HepG2 (cell line): ENCODE measurements around the gene TSC22D2. TPM values are rescaled to one million over a fixed set of nuclear protein-coding genes. Genes with fewer than 3 reads are reported as not detected.

Experiments used
- ATAC-seq: fragments of 200-7000 bp; cut with Tn5 transposase; 3 replicates; pipeline ENCODE4 v1.9.1; 2020; ENCODE audit warnings: mild to moderate bottlenecking, moderate library complexity
- BruUV-seq: library from RNA; stranded (reverse); fragments of 400-500 nt; replicated peaks from 2 replicates; lab custom pipeline; 2021; lab: Mats Ljungman, UMichigan
- CTCF ChIA-PET: fragments of 300-600 bp; formaldehyde crosslinking; extraction: SDS; loops from one replicate; lab custom pipeline; 2021; ENCODE audit warnings: low total read pairs, inconsistent platforms, low intra/inter-chr PET ratio; lab: Yijun Ruan, JAX
- POLR2A ChIA-PET: fragments of 350-600 bp; sonication (Branson Sonifier 250); formaldehyde crosslinking; loops from one replicate; lab custom pipeline; 2020; ENCODE audit warnings: antibody characterized with exemption, inconsistent platforms; lab: Yijun Ruan, JAX
- DNase-seq: peaks from one replicate; pipeline ENCODE4 v3.0.0-alpha.2; 2015; ENCODE audit warnings: low spot score
- FAIRE-seq: peaks from 3 replicates; lab custom pipeline; 2011; peaks lifted over from hg19 to GRCh38; lab: Jason Lieb, UNC
- H2AFZ ChIP-seq: one replicate; pipeline ENCODE4 v1.6.1; 2011; ENCODE audit warnings: low read length, inconsistent platforms
- H3K27ac ChIP-seq: fragments of 300-600 bp; 3 replicates; pipeline ENCODE4 v1.8.0; 2011; ENCODE audit warnings: mixed run types, mild to moderate bottlenecking, mixed read lengths, low read length, inconsistent platforms; ENCODE audit not compliant: insufficient read depth; ENCODE audit errors: extremely low read length
- H3K27me3 ChIP-seq, 2 experiments: fragments of 200-600 bp in 1 of 2; 2 replicates in 1 of 2; 3 replicates in 1 of 2; pipeline versions ENCODE4 v1.6.0 to v1.8.0; 2011; ENCODE audit warnings: low read length in 2 of 2, mild to moderate bottlenecking in 2 of 2, moderate library complexity in 2 of 2, inconsistent platforms in 1 of 2; ENCODE audit not compliant: insufficient read depth in 2 of 2, control insufficient read depth in 1 of 2
- H3K36me3 ChIP-seq, 2 experiments: fragments of 200-600 bp in 1 of 2; replicated peaks in 1 of 2; 2 replicates in 1 of 2; 3 replicates in 1 of 2; pipeline versions ENCODE4 v1.5.1 to v1.8.0; 2011; ENCODE audit warnings: low read length in 2 of 2, inconsistent platforms in 1 of 2; ENCODE audit not compliant: insufficient read depth in 2 of 2, control insufficient read depth in 1 of 2
- H3K4me1 ChIP-seq: 2 replicates; pipeline ENCODE4 v1.5.1; 2012; ENCODE audit warnings: low read length, inconsistent platforms; ENCODE audit not compliant: insufficient read depth
- H3K4me2 ChIP-seq: 2 replicates; pipeline ENCODE4 v1.6.0; 2011; ENCODE audit warnings: low read depth, low read length, inconsistent platforms
- H3K4me3 ChIP-seq, 3 experiments: fragments of 200-600 bp in 1 of 3; sonication (generic), shearing (Covaris generic) in 1 of 3; replicated peaks in 1 of 3; 2 replicates each; pipeline ENCODE4 v1.5.1; 2011 to 2016; ENCODE audit warnings: low read length in 3 of 3, inconsistent platforms in 2 of 3, low read depth in 2 of 3, mild to moderate bottlenecking in 2 of 3, control low read depth in 1 of 3, mixed read lengths in 1 of 3; ENCODE audit not compliant: insufficient read depth in 1 of 3
- H3K79me2 ChIP-seq: one replicate; pipeline ENCODE4 v1.6.1; 2011; ENCODE audit warnings: low read length, inconsistent platforms; ENCODE audit not compliant: insufficient read depth
- H3K9ac ChIP-seq: 2 replicates; pipeline ENCODE4 v1.6.0; 2011; ENCODE audit warnings: mild to moderate bottlenecking, low read depth, low read length, inconsistent platforms; ENCODE audit not compliant: insufficient read depth
- H3K9me3 ChIP-seq: 2 replicates; pipeline ENCODE4 v1.5.1; 2012; ENCODE audit warnings: mild to moderate bottlenecking, low read length
- H4K20me1 ChIP-seq: 2 replicates; pipeline ENCODE4 v1.6.0; 2011; ENCODE audit warnings: inconsistent platforms, mild to moderate bottlenecking, low read length, moderate library complexity; ENCODE audit not compliant: insufficient read depth
- ISL2 ChIP-seq: sonication (generic); formaldehyde crosslinking; IDR thresholded peaks from 2 replicates; pipeline ENCODE4 v1.5.0; 2020; ENCODE audit warnings: missing genetic modification reagents
- PHF20 ChIP-seq: sonication (generic); formaldehyde crosslinking; IDR thresholded peaks from 2 replicates; pipeline ENCODE4 v1.5.0; 2020; ENCODE audit warnings: mild to moderate bottlenecking, missing genetic modification reagents
- SOX5 ChIP-seq: IDR thresholded peaks from 2 replicates; pipeline ENCODE4 v1.6.1; 2016; ENCODE audit warnings: borderline replicate concordance
- TBX2 ChIP-seq: sonication (generic); formaldehyde crosslinking; IDR thresholded peaks from 2 replicates; pipeline ENCODE4 v1.5.0; 2020; ENCODE audit warnings: missing genetic modification reagents, mild to moderate bottlenecking, borderline replicate concordance
- ZNF660 ChIP-seq: sonication (generic); formaldehyde crosslinking; IDR thresholded peaks from 2 replicates; pipeline ENCODE4 v1.5.1; 2020; ENCODE audit warnings: mild to moderate bottlenecking, low read depth, missing genetic modification reagents, borderline replicate concordance
- in situ Hi-C: cut with HindIII; loops from 2 replicates; pipeline ENCODE4 v1.10.0; 2017; ENCODE audit warnings: low pct_unique_long_range_greater_than_20kb; ENCODE audit not compliant: extremely low pct_ligation_motif_present
- intact Hi-C: fragments of 100-400 bp; cut with micrococcal nuclease; formaldehyde crosslinking; loops from one replicate; pipeline ENCODE4 v1.10.0; 2022; ENCODE audit not compliant: unreplicated experiment
- polyA plus RNA-seq, 8 experiments: library from polyadenylated mRNA; depleted of rRNA in 3 of 8; stranded (reverse) in 7 of 8; unstranded in 1 of 8; fragments of >200 nt; fragmentation: Illumina TruSeq in 4 of 8; extraction: Trizol in 4 of 8; gene quantifications; 2 replicates each; pipeline versions ENCODE4 v1.2.1 to v1.2.3, GENCODE V29; 2011 to 2016; ENCODE audit warnings: low read depth in 4 of 8, missing spikeins in 1 of 8, mixed read lengths in 1 of 8; ENCODE audit not compliant: insufficient read depth in 1 of 8
- total RNA-seq, 5 experiments: library from RNA; depleted of rRNA; stranded (reverse); fragments of >200 nt; fragmentation: Illumina TruSeq; extraction: Trizol; gene quantifications; 2 replicates each; pipeline ENCODE4 v1.2.3, GENCODE V29; 2016; ENCODE audit warnings: low read depth in 1 of 5
- TF ChIP-seq, protein P1 (sequence below): sonication (generic); formaldehyde crosslinking; IDR thresholded peaks from 2 replicates; pipeline ENCODE4 v1.8.0; 2022; ENCODE audit warnings: mild to moderate bottlenecking, missing genetic modification reagents, moderate library complexity
- TF ChIP-seq, protein P2 (sequence below): sonication (generic); formaldehyde crosslinking; IDR thresholded peaks from 2 replicates; pipeline ENCODE4 v1.4.0; 2020; ENCODE audit warnings: missing genetic modification reagents, borderline replicate concordance
- TF ChIP-seq, protein P3 (sequence below), 2 experiments: sonication (generic) in 1 of 2; formaldehyde crosslinking in 1 of 2; IDR thresholded peaks; 2 replicates each; pipeline versions ENCODE4 v1.6.1 to v1.9.0; 2014 to 2022; ENCODE audit warnings: antibody characterized with exemption in 1 of 2, borderline replicate concordance in 1 of 2, inconsistent platforms in 1 of 2, low read depth in 1 of 2, missing genetic modification reagents in 1 of 2
- TF ChIP-seq, protein P4 (sequence below): sonication (generic); formaldehyde crosslinking; IDR thresholded peaks from 2 replicates; pipeline ENCODE4 v1.4.0; 2020; ENCODE audit warnings: missing genetic modification reagents

Gene TSC22D2
- total and polyA plus RNA-seq, 2 of the 13 experiments (the other 11 are each of a cell fraction or from before 2014, with no cell fraction given) = 4.6 to 8.2 TPM

DNA sequence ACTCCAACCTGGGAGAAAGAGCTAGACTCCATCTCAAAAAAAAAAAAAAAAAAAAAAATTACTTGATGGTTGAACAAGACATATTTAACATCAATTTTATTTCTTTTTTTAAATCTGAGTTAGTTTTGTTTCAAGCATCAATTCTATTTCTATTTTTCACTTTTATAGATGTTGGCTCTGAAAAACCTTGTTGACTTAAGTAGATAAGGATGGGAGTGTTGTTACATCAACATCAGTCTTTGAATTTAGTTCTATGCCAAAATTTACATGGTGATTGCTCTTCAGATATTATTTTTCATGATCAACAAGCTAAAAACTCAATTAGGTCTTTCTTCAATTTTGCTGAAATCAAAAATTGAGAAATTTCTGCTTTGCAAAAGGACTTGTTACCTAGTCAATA lies 71.3 kb downstream of the TSC22D2 start (continued):
- TF ChIP-seq, protein P1, sequence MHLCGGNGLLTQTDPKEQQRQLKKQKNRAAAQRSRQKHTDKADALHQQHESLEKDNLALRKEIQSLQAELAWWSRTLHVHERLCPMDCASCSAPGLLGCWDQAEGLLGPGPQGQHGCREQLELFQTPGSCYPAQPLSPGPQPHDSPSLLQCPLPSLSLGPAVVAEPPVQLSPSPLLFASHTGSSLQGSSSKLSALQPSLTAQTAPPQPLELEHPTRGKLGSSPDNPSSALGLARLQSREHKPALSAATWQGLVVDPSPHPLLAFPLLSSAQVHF = no peak

DNA sequence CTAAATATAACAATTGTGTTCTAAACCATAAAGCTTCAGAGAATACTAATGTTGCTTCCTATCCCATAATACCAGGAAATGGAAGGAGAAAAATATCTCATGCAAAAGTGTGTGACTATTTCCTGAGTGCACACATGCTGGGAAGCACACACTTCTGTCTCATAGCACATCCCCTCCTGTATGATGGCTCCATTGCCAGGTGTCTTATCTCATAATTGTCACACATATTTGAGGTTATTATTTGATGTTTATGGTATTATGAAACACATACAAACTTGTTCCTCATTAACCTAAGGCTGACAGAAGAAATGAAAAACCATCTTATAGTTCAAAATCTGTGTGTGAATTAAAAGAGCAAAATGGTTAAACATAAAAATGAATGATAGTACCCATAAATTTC lies 72.8 kb downstream of the TSC22D2 start:
- no peak overlapping the region for H3K4me3 ChIP-seq
- H3K79me2 ChIP-seq = no peaks in the 10 kb centered on the region
- BruUV-seq = no TSS peak
- no peaks in the 10 kb centered on the region for H4K20me1 ChIP-seq
- in situ Hi-C loops (no loop called here), intact Hi-C loops (no loop called here)
- H3K4me2 ChIP-seq = no peak overlapping the region
- POLR2A ChIA-PET = no interaction called here
- DNase-seq (no peak), FAIRE-seq (no peak), ATAC-seq (no peak)
- no peak overlapping the region for H3K9ac ChIP-seq
- no peaks in the 10 kb centered on the region for H3K9me3 ChIP-seq
- no peaks in the 10 kb centered on the region for H3K4me1 ChIP-seq
- H3K27ac ChIP-seq = no peak overlapping the region
- CTCF ChIA-PET = no interaction called here
- H3K27me3 ChIP-seq = no peaks in the 10 kb centered on the region; a peak in 1 of 5 replicates
- no peak overlapping the region for H2AFZ ChIP-seq
- H3K36me3 ChIP-seq = no peaks in the 10 kb centered on the region
- TF ChIP-seq TBX2 (CRISPR knock-in tag) (no peak), PHF20 (CRISPR knock-in tag) (no peak), ZNF660 (CRISPR knock-in tag) (no peak), ISL2 (CRISPR knock-in tag) (no peak), SOX5 (CRISPR knock-in tag) (no peak)
- TF ChIP-seq, protein P2, sequence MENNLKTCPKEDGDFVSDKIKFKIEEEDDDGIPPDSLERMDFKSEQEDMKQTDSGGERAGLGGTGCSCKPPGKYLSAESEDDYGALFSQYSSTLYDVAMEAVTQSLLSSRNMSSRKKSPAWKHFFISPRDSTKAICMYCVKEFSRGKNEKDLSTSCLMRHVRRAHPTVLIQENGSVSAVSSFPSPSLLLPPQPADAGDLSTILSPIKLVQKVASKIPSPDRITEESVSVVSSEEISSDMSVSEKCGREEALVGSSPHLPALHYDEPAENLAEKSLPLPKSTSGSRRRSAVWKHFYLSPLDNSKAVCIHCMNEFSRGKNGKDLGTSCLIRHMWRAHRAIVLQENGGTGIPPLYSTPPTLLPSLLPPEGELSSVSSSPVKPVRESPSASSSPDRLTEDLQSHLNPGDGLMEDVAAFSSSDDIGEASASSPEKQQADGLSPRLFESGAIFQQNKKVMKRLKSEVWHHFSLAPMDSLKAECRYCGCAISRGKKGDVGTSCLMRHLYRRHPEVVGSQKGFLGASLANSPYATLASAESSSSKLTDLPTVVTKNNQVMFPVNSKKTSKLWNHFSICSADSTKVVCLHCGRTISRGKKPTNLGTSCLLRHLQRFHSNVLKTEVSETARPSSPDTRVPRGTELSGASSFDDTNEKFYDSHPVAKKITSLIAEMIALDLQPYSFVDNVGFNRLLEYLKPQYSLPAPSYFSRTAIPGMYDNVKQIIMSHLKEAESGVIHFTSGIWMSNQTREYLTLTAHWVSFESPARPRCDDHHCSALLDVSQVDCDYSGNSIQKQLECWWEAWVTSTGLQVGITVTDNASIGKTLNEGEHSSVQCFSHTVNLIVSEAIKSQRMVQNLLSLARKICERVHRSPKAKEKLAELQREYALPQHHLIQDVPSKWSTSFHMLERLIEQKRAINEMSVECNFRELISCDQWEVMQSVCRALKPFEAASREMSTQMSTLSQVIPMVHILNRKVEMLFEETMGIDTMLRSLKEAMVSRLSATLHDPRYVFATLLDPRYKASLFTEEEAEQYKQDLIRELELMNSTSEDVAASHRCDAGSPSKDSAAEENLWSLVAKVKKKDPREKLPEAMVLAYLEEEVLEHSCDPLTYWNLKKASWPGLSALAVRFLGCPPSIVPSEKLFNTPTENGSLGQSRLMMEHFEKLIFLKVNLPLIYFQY (CRISPR knock-in tag) = no peak
- TF ChIP-seq, protein P3, sequence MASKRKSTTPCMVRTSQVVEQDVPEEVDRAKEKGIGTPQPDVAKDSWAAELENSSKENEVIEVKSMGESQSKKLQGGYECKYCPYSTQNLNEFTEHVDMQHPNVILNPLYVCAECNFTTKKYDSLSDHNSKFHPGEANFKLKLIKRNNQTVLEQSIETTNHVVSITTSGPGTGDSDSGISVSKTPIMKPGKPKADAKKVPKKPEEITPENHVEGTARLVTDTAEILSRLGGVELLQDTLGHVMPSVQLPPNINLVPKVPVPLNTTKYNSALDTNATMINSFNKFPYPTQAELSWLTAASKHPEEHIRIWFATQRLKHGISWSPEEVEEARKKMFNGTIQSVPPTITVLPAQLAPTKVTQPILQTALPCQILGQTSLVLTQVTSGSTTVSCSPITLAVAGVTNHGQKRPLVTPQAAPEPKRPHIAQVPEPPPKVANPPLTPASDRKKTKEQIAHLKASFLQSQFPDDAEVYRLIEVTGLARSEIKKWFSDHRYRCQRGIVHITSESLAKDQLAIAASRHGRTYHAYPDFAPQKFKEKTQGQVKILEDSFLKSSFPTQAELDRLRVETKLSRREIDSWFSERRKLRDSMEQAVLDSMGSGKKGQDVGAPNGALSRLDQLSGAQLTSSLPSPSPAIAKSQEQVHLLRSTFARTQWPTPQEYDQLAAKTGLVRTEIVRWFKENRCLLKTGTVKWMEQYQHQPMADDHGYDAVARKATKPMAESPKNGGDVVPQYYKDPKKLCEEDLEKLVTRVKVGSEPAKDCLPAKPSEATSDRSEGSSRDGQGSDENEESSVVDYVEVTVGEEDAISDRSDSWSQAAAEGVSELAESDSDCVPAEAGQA (IDR thresholded peaks at IDR 0.05; ENCODE audit: low read depth) = no peak
- TF ChIP-seq, protein P3 (CRISPR knock-in tag; IDR thresholded peaks at IDR 0.05; ENCODE audit: borderline replicate concordance) = no peak
- TF ChIP-seq, protein P4, sequence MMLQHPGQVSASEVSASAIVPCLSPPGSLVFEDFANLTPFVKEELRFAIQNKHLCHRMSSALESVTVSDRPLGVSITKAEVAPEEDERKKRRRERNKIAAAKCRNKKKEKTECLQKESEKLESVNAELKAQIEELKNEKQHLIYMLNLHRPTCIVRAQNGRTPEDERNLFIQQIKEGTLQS (CRISPR knock-in tag) = no peak
